Forelimb muscle (tissue), 1 donor: Measurements from ENCODE around the gene YWHAE. TPM values are rescaled to one million over a fixed set of nuclear protein-coding genes. Genes with fewer than 3 reads are reported as not detected.
"Not testable (repeated sequence)": the region's sequence is repeated elsewhere in the genome, so short reads cannot be mapped to it uniquely, and the experiment has no call there.

ENCODE experiments used
- DNase-seq: peaks from one replicate; pipeline ENCODE4 v3.0.0-alpha.2; 2013; ENCODE audit warnings: low read depth
- polyA plus RNA-seq: library from polyadenylated mRNA; unstranded; fragments of 120-200 nt; gene quantifications from one replicate; pipeline ENCODE4 v1.2.1, GENCODE V29; 2013; ENCODE audit not compliant: insufficient read length

The YWHAE gene
- polyA plus RNA-seq, 1 donor, result 713 TPM

DNA sequence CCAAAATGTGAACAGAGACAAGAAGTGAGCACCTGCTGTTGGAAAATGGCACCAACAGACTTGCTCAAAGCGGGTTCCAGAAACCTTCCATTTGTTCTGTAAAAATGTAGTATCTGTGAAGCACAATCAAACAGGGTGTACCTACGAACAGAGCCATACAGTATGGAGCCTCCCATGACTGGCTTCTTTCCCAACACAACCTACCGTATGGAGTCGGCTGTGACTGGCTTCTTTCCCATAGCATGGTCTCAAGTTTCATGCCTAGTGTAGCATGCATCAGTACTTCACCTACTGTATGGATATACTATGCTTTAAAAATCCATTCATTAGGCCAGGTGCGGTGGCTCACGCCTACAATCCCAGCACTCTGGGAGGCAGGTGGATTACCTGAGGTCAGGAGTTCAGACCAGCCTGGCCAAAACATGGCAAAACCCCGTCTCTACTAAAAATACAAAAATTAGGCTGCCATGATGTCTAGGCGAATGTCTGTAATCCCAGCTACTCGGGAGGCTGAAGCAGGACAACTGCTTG, 26.2 kb downstream of the YWHAE start:
- DNase-seq, result no peak

DNA sequence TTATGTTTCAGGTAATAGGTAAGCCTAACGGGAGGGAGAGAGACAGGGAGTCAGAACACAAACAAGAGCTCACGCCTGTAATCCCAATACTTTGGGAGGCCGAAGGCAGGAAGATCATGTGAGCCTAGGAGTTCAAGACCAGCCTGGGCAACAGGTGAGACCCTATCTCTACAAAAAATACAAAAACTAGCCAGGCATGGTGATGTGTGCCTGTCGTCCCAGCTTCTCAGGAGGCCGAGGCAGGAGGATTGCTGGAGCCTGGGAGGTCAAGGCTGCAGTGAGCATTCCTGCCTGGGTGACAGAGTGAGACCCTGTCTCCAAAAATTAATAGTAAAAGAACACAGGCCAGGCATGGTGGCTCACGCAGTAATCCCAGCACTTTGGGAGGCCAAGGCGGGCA, 27.4 kb downstream of the YWHAE start:
- no peak for DNase-seq

DNA sequence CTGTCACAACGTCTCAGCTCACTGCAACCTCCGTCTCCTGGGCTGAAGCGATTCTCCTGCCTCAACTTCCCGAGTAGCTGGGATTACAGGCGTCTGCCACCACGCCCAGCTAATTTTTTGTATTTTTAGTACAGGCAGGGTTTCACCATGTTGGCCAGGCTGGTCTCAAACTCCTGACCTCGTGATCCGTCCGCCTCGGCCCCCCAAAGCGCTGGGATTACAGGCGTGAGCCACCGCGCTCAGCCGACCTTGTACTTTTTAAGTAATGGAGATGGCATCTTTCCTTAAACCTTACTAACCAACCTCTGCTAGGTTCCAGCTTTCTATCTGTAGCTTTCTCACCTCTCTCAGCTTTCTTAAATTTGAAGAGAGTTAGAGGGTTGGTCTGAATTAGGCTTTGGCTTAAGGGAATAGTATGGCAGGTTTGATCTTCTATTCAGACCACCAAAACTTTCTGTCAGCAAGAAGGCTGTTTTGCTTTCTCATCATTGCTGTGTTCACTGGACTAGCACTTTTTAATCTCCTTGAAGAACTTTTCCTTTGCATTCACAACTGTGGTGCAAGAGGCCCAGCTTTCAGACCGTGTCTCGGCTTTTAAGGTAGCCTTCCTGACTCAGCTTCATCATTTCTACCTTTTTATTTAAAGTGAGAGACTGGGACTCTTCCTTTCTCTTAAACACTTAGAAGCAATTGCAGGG, 28.0 kb downstream of the YWHAE start:
- no peak for DNase-seq

DNA sequence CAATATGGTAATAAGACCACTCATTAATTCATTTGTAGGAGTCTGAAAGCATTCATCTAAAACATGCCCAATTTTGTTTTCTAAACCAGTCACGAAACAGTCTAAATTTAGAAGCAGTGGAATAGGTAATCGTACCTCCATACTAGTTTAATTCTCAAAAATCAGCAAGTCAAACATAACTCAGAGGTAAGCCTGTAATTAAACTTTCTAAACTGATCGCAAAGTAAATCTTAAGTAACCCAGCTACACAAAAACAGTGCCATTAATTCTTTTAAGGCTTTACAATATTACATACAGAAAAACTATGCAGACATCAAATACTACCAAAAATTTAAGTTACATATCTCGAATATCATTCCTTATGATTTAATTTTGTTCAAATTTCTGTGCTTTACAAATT, 31.4 kb downstream of the YWHAE start:
- DNase-seq, result no peak

DNA sequence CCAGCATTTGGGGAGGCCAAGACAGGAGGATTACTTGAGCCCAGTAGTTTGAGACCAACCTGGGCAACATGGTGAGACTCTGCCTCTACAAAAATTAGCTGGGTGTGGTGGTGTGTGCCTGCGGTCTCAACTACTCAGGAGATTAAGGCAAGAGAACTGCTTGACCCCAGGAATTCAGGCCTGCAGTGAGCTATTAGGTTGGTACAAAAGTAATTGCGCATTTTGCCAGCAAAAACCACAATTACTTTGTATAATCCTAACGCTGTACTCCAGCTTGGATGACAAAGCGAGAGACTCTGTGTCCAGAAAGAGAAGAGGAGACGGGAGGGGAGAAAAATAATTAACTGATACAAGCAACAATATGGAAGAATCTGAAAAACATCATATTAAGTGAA, 32.7 kb downstream of the YWHAE start:
- DNase-seq, result no peak

DNA sequence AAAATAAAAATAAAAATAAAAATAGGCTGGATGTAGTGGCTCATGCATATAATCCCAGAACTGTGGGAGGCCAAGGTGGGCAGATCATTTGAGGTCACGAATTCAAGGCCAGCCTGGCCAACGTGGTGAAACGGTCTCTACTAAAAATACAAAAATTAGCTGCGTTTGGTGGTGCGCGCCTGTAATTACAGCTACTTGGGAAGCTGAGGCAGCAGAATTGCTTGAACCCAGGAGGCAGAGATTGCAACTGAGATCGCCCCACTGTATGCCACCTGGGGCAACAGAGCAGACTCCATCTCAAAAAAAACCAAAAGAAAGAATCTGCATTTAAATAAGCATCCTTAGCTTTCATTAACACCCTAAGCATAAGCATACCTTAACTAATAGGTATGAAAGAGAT, 33.8 kb downstream of the YWHAE start:
- no peak for DNase-seq

DNA sequence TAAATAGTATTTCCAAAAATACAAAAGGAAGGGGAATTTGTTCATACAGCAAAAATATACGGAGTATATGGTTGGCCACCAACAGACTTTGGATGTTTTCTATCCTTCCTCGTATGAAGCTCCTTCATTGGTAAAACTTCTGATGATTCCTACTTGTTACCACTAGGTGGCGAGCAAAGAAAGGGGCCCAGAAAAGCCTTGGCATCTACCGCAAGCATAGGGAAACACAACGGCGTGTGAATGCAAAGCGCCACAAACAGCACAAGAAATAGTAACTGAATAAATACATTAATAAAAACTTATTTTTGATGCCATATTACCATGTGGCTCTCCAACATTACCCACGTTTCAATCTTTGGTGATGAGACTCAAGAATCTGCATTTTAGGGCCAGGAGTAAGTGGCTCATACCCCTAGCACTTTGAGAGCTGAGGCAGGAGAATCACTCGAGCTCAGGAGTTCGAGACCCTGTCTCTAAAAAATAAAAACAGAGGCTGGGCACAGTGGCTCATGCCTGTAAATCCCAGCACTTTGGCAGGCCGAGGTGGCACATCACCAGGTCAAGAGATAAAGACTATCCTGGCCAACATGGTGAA, 34.5 kb downstream of the YWHAE start:
- peak; percentile 61 for DNase-seq

DNA sequence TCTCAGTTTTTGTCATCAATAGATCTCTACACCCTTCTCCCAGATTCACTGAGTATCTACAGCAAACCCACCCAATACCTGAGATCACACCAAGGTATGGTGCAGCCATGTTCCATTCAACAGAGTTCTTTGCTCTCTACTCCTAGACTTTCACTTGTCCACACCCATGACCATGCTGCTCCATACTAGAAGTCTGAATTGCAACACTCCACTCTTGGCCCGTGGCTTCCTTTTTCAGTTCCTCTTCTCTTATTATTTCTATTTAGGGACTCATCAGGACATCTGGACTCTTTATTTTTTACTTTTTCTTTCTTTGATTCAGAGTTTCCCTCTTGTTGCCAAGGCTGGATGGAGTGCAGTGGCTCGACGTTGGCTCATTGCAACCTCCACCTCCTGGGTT, 37.1 kb downstream of the YWHAE start:
- DNase-seq, result peak; percentile 11

DNA sequence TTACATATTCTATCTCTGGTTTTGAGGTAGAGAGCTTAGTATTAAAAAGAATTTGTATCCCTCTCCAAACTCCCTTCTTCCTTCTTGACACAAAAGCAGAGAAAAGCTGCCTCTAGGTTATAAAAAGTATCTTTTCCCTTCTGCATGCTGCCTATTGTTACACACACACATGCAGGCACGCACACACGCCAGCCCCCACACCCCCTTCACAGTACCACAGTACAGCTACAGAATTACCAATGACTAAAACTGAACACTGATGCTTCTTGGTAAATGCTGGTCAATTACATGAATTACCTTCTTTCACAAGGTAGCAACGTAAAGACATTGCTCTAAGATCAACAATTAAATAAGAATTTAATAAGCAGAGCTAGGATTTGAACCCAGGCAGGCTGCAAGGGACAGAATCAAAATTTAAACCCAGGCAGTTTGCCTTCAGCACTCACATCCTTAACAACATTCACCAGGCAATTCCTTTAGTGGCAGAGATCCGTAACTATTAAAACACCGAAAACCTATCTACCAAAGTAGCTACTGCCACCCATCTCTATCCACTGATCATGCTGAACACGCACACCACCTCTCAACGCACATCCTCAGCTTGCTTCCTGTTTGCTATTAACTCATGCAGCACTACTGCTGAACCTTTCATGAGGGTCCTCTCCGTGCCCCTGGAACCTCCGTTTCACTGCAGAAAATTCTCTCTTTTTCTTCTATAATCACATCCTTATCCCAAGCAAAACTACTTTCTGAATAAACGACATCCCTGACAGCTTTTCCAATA, 37.8 kb downstream of the YWHAE start:
- DNase-seq, result no peak

DNA sequence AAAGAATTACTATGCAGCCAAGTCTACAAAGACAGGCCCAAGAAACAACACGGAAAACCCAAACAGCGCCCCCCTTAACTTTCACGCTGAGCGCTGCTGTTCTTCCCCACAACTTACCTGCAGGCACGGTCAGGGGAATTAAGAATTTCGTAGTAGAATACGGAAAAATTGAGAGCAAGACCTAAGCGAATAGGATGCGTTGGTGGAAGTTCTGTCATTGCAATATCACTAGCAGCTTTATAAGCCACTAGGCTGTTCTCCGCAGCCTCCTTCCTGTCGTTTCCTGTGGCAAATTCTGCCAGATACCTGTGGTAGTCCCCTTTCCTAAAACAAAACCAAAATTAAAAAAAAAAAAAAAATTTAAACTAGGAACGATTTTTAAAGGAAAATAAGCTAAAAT, 39.0 kb downstream of the YWHAE start:
- no peak for DNase-seq

DNA sequence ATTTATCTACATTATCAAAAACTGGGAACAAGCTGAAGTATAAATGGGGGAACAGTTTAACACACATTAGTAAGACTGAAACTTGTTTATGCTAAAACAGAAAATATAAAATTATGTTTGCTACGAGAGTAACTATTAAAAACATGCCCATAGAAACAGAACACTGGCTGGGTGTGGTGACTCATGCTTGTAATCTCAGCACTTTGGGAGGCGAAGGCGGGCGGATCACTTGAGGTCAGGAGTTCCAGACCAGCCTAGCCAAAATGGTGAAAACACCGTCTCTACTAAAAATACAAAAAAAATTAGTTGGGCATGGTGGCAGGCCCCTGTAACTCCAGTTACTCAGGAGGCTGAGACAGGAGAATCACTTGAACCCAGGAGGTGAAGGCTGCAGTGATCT, 39.7 kb downstream of the YWHAE start:
- DNase-seq, result not testable (repeated sequence)

DNA sequence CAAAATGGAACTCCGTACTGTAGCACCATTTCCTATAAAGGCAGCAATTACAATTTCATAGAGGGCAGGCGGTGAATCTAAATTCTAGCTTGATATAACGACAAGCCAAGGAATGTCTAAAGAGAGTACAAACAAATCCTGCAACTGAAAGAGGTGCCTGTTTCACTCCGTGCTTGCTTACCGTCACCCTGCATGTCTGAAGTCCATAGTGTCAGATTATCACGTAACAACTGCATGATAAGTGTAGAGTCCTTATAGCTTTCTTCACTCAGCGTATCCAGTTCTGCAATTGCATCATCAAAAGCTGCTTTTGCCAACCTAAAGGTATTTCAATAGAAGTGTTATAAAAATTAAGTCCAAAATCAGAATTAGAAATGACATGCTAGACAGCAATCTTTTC, 46.0 kb downstream of the YWHAE start:
- DNase-seq, result no peak

DNA sequence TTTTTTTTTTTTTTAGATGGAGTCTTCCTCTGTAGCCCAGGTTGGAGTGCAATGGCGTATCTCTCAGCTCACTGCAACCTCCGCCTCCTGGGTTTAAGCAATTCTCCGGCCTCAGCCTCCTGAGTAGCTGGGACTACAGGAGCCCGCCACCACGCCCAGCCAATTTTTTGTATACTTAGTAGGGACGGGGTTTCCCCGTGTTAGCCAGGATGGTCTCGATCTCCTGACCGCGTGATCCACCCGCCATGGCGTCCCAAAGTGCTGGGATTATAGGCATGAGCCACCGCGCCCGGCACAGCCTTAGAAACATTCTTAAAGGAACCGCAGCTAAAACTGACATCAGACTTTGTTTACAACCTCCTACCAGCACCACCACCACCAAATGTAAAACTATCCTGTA, 47.5 kb downstream of the YWHAE start:
- not testable (repeated sequence) for DNase-seq

DNA sequence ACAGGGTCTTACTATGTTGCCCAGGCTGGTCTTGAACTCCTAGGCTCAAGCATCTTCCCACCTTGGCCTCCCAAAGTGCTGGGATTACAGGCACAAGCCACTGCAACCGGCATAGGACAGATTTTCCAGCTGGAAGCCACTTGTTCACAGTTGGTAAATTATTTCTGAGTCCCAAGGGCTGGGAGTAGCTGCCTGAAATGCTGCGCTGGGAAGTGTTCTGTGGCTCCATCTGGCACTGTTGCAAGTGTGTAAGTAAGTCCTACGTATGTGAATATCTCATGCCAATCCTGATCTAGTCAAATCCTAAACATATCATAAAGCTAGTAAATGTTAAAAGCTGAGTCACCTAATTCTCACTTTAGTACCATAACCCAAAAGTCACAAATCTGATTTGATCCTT, 48.1 kb downstream of the YWHAE start:
- no peak for DNase-seq

DNA sequence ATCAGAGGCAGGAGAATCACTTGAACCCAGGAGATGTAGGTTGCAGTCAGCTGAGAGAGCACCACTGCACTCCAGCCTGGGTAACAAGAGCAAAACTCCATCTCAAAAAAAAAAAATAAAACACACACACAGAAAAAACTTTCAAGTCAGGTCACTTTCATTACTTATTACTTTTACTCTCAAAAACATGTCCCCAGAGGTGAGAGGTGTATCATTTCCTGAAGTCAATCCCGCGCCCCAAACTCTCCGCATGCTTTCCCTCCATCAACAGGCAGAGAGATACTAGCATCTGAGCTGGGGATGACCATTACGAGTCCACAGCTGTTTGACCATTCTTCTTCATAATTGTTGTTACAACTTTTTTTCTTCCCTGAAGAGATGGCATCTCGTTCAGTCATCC, 48.7 kb downstream of the YWHAE start:
- DNase-seq, result no peak

DNA sequence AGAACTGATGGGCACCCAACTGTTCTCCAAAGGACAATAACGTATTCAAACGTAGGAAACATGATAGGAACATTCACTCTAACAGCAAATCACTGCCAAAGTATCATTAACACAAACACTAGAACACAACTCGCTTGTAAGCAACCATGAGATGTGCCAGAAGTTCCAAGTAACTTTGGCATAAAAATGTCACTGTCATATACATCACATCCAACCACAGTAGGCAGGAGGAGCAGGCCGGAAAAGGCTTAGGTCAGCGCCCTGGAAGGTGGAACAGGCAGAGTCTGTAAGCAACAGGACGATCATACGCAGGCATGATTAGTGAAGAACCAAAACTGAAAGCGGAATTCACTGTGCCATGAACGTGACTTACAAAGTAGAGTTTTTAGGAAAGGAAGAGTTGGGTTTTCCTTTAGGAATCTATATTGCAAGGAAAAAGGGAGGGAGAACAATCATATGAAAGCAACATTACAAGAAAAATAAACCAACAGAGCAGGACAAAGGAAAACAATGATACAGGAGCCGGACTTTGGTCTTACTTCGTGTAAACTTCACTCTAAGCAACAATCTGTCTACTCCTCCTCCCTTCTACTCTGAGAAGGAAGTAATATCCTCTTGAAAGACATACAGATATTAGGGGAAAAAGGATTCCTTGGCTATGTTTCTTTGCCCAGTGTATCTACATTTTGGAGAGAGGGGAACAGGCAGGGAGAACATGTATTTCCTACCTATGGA, 52.3 kb downstream of the YWHAE start:
- DNase-seq, result no peak

DNA sequence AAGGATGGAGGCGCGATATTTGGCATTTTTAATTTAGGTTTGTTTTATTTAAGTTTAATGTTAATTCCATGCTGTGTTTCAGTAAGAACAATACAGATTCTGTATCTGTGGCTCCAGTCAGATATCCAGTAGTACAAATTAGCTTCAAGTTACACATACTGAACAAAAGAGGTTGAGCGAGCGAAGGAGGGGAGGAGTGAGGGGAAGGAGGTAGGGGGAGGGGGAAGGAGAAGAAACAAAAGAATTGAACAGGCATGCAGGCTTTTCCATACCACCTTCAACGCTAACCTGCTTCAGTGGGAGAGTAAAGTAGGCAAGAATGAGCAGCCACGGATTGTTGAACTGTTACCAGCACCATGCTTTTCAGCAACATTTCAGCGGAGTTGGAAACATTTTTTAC, 55.5 kb downstream of the YWHAE start:
- DNase-seq, result no peak

DNA sequence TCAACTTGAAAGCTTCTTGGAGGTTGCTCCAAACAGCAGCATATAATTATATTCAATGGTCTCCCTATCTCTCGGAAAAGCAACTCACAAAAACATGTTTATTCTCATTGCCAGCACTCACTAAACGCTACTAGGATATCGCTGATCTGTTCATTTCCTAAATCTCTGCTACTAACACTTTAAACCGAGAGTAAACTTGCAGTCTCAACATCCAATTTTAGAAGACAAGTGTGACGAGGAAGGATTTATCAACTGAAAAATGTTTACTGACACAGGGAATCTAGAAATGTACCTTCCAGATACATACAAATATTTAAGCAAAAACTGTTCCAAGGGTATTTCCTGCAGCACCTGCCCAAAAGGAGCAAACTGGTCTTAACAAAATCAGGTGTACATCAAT, 56.5 kb downstream of the YWHAE start:
- DNase-seq, result no peak

DNA sequence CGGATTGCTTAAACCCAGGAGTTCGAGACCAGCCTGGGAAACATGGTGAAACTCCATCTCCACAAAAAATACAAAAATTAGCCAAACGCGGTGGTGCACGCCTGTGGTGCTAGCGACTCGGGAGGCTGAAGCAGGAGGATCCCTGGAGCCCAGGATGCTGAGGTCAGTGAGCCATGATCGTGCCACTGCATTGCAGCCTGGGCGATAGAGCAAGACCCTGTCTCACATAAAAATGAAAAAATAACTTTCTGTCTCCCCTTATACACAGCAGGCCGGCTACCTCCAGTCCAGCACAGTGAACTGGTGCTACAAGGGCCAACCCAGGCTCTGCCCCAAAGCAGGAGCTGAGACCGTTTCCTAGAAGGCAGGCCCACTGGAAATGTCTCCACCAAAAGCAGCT, 59.7 kb downstream of the YWHAE start:
- no peak for DNase-seq

DNA sequence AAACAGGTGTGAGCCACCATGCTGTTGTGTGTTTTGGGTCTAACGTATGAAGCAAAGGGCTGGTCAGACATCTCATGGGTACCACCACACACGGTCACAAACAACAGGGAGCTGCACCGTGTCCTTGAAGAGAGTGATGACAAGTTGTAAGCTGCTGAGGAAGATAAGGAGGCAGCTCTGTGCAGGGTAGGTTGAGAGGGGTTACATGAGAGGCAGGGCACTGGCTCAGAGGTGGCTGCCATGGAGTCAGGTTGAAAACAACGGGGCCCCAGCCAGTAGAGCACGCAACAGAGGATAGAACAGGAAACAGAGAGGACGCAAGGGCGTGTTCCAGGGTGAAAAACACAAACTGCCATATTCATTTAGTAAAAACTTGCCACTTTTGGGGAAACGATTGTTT, 68.3 kb downstream of the YWHAE start:
- DNase-seq, result no peak

DNA sequence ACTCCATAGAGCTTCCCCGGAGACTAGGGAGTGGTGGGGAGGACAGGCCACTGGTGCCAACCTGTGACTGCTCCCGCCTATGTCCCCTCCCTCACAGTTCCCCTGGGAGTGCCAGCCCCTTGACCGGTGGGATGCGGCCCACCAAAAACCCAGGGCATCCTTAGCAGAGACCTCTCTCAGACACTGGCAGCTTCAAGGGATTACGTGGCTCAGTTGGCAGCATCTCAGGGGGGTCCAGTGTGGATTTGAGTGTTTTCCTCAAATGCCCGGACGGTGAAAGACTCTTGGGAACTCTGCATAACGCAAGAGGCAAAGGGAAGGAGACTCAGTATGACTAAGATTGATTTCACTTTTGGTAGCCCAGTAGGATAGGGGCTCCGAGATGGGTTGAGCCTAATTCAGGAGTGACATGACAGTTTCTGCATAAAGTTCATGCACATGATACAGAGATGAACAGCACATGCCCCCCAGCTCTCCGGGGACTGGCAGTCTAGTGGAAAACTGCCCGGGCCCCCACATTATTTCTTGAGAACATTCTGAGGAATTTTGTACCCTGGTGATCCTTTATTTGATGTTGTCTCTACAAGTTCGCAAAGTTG, 70.2 kb downstream of the YWHAE start:
- no peak for DNase-seq

DNA sequence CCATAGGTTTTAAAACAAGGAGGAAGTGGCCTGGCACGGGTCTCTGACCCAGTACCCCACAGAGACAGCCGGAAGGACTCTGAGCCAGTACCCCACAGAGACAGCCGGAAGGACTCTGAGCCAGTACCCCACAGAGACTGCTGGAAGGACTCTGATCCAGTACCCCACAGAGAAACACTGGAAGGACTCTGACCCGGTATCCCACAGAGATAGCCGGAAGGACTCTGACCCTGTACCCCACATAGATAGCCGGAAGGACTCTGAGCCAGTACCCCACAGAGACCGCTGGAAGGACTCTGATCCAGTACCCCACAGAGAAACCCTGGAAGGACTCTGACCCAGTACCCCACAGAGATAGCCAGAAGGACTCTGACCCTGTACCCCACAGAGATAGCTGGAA, 71.6 kb downstream of the YWHAE start:
- no peak for DNase-seq
